NCI-H1092 (cell line): ENCODE measurements around the gene RDH16.
A peak's percentile ranks its signal among the peaks of the same experiment; 100 is the strongest.

ENCODE experiments used
- DNase-seq: peaks from one replicate; lab custom pipeline; 2025; lab: John Stamatoyannopoulos, UW

The RDH16 gene, protein sequence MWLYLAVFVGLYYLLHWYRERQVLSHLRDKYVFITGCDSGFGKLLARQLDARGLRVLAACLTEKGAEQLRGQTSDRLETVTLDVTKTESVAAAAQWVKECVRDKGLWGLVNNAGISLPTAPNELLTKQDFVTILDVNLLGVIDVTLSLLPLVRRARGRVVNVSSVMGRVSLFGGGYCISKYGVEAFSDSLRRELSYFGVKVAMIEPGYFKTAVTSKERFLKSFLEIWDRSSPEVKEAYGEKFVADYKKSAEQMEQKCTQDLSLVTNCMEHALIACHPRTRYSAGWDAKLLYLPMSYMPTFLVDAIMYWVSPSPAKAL

DNA sequence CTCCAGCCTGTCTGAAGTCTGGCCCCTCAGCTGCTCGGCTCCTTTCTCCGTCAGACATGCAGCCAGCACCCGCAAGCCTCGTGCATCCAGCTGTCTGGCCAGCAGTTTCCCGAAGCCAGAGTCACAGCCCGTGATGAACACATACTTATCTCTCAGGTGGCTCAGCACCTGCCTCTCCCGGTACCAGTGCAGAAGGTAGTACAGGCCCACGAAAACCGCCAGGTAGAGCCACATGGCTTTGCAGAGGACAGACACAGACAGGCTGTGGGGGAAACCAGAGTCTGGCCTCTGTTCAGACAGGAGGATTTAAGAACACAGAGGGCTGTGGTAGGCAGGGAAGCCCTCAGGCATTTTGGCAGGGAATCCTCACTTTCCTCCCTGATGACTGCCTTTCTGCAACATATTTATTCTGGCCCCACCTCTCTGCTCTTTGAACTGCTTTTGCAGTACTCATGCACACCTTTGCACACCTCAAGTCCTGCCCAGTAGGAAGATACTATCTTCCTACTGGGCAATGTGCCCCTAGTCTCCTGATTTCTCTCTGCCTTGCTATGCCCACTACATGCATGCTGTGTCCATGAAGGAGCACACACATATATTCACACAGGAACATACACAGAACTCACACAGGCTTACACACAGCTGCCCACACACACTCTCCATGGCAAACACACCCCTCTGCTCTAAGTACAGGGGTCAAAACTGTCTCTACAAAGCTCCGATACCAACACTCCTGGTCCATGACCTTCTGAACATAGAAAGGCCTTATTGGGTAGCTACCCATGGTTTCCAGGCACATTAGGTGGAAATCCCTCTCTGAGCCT lies at the start of gene RDH16:
Gene RDH16 (minus strand): TSS at position 380 of the 824 bp plus-strand sequence. CDS start 146 bp downstream, at position 234.
- no peak for DNase-seq

DNA sequence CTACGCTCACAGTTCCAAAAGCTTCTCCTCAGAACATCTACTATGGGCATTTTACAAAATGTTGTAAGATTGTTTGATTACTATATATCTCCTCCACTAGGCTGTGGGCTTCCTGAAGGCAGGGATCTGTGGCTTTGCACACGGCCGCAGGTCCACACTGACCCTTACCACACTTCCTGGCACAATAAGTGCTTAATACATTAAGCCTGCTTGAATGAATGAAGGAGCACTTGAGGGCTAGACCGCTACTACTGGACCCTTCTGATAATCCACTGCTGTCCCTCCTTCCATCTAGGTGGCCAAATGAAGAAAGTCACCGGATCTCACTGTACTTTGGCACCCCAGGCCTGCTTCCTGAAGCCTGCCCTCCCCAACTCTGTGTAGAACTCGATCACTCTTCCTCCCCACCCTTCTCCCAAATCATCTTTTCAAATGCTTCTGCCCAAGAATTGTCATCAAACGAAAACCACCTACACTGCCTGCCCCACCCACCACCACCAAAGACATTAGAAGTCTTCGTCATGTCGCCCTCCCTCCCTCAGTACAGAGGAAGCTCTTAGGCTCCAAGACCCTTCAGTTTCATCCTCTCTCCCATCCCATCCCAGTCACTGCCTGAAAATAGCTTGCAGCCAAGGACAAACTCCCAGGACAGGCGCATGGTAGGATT lies 49.5 kb upstream of the RDH16 start:
- no peak for DNase-seq

DNA sequence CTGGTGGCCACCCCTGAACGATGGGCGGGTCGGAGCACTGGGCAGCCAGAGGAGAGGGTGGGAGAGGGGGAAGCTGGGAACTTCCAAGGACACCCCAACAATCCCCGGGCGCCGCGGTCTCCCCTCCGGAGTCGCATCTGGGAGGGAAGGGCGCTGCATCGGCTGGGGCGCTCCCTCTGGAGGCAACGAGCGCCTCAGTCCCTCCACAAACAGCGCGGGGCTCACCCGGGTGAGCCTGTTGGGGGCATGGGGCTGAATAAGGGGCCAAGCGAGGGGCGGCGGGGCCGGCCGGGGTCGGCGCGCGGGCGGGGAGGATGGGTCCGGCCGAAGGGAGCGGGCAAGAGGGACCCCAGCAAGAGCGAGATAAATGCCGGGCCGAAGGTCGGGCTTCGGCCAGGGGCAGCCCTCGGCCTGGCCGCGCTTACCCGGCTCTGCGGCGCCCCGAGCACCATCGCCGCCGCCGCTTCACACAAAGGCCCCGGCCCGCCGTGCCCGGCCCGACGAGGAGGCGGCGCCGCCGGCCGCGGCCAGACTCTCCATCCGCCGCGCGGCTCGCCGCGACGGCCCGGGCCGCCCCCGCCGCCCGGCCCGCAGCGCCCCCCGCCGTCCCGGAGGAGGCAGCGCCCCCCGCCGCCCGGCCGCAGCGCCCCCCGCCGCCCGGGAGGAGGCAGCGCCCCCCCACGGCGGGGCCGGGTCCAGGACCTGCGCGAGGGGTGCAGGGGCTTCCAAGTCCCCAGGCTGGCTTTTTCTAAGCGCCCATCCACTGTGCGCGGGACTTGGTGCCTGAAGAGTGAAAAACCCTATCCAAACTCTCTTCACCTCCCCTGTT lies 48.8 kb upstream of the RDH16 start, which contains the start of gene ZBTB39:
Gene ZBTB39 (minus strand): TSS at position 567 of the 829 bp plus-strand sequence. CDS start 1,629 bp downstream, outside the sequence.
- peak; percentile 15 for DNase-seq

DNA sequence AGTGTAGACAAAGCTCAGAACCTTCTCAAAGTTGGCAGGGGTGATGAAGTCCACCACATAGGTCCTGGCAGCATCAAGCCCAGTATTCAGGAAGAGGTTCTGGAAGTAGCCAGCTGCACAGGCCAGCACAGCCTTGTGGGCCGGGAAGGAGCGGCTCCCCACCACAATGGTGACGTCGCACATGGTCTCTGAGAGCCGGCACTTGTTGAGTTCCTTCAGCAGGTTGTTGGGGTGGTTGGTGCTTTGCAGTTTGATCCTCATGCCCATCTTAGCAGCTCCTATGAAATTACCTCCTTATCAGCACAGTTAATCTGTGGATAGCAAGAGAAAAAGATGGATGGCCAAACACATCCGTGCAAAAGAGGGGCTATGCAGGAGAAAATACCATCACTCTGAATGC lies 47.2 kb upstream of the RDH16 start:
- DNase-seq = no peak

DNA sequence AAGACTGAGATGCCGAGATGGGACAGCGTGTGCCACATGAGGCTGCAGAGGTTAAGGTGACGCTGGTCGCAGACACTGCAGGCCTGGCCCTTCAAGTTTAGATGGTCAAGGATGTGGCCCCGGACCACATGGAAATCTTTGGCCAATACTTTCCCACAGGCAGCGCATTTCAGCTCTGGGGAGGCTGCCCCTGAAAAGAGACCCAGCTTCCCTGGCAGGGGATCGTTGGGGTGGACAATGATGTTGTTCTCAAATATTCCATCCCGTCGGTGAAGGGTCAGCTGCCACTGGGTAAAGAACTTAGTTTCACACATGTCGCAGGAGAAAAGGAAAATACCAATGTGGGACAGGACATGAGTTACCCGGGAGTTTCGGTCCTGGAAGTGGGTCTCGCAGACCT lies 46.0 kb upstream of the RDH16 start:
- DNase-seq = no peak

DNA sequence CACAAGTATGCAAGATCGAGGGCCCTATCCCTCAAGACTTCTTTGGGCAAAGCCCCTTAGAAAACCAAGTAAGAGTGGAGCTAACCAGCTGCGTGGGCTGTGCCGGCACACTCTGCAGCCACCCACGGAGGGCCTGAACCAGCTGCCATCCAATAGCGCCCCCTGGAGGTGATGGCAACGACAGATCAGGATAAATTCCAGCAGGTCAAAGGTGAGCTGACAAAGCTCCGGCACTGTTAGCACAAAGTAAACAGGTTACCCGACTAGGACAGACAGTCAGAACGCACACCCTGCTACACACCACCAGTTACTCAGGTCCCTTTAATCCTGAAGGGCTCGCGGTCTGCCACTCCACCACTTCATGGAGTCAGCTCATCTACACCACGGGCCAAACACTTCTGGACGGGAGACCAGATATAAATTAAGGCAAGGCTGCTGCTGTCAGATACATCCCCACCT lies 44.1 kb upstream of the RDH16 start:
- no peak for DNase-seq

DNA sequence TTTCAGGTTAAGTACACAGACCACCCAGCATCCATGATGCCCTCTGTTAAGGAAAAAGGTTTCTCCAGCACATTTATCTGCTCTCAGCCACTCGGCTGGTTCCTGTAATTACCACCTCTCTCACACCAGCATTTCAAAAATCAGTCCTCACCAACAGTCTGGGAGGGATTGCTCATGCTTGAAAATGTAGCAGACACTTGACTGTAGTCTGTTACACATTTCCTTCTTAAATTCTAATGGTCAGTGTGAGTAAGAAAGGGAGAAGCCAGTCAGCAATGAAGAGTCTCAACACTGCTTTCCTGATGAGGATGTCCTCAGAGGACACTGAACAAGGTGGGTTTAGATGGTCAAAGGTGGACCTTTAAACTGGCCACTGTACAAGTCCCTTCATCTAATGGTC lies 43.0 kb upstream of the RDH16 start:
- no peak for DNase-seq

DNA sequence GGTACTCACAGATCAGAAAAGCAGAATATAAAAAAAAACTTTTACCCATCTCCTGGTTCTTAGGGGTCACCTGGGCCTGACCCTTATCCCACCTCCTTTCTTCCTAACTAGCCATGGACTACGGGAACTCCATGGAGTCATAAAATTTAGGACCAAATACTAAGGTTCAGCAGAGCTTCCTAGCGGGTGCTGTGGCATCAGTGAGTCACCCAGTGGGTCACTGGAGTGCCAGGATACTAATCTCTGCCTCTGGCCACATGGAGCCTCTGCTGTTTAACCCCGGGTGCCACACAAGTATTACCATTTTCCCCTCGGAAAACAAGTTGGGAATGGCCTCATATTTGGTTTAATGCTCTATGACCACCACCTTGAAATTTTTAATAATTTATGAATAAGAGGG lies 42.0 kb upstream of the RDH16 start:
- DNase-seq = no peak

DNA sequence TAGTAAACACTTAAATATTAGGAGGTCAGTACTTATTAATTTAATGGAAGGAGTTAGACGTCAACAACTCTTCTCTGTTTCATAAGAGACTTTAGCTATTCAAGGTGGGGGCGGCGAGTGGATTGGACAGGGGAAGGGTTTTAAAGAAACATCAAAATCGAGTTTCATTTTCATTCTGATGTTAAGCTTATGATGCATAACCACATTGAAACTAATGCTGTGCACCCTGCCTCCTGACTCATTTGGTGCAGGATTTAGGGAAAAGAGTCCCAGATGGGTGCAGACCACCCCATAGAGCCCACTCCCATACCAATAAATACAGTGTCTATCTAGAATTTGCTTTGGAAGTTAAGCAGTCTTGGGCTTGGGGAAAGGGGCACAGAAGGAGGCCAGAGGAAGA lies 41.6 kb upstream of the RDH16 start:
- no peak for DNase-seq

DNA sequence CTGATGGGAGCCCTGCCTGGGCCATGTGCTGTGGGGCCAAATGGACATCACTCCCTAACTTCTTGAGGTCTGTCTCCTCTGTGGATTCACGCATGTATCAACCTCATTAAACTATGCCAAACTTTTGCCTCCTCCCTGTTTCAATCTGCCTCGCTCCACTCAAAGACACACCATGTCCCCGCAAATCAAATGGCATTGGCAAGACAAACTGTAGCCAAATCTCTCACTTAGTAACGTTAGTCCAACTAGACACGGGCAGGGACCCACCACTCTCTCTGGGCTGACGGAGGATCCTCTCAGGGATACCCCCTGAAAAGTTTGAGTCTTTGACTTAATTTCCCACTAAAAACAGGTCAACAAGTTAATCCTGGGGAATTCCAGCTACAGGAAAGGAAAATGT lies 40.9 kb upstream of the RDH16 start:
- DNase-seq = no peak

DNA sequence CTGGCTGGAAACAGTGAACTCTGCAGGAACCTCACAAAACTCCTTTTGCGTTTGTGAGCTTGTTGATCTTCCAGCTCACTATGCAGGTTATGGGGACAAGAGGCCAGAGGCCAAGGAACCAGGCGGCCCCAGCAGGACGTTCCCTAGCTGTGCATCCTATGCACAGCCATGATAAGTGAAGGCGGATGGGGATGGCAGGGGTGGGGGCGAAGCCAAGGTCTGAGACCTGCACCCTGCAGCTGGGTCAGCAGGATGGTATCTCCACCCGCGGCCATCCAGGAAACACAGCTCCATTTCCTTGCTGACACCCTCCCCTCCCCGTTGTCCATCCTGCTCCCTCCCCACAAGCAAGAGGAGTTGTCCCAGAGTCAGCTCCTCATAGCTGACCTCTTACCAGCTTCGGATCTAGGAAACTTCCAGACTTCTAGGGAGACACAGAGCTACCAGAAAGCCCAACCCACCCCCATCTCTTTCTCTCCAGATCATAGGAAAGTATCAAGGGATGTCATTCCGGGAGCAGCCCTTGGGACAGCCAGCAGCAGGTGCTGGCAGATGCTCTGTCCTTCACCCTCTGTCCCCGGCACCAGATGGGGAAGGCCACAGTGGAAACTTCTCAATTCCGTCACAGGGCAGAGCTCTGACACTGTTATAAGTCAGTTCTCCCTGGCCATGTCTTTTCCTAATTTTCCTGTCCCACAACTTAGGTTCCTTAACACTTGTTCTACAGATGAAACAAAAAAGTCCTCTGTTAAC lies 39.6 kb upstream of the RDH16 start:
- DNase-seq = no peak

DNA sequence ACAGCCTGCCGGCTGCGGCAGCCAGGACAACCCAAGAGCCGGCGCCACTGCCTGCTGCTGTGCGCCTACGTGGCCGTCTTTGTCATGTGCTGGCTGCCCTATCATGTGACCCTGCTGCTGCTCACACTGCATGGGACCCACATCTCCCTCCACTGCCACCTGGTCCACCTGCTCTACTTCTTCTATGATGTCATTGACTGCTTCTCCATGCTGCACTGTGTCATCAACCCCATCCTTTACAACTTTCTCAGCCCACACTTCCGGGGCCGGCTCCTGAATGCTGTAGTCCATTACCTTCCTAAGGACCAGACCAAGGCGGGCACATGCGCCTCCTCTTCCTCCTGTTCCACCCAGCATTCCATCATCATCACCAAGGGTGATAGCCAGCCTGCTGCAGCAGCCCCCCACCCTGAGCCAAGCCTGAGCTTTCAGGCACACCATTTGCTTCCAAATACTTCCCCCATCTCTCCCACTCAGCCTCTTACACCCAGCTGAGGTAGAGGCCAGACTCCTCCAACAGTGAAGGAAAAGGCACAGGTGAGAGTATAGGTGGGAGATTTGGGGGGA lies 38.6 kb upstream of the RDH16 start:
- DNase-seq = no peak

DNA sequence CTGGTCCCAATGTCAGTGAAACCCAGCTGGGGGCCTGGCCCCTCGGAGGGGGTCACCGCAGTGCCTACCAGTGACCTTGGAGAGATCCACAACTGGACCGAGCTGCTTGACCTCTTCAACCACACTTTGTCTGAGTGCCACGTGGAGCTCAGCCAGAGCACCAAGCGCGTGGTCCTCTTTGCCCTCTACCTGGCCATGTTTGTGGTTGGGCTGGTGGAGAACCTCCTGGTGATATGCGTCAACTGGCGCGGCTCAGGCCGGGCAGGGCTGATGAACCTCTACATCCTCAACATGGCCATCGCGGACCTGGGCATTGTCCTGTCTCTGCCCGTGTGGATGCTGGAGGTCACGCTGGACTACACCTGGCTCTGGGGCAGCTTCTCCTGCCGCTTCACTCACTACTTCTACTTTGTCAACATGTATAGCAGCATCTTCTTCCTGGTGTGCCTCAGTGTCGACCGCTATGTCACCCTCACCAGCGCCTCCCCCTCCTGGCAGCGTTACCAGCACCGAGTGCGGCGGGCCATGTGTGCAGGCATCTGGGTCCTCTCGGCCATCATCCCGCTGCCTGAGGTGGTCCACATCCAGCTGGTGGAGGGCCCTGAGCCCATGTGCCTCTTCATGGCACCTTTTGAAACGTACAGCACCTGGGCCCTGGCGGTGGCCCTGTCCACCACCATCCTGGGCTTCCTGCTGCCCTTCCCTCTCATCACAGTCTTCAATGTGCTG lies 38.0 kb upstream of the RDH16 start:
- no peak for DNase-seq

DNA sequence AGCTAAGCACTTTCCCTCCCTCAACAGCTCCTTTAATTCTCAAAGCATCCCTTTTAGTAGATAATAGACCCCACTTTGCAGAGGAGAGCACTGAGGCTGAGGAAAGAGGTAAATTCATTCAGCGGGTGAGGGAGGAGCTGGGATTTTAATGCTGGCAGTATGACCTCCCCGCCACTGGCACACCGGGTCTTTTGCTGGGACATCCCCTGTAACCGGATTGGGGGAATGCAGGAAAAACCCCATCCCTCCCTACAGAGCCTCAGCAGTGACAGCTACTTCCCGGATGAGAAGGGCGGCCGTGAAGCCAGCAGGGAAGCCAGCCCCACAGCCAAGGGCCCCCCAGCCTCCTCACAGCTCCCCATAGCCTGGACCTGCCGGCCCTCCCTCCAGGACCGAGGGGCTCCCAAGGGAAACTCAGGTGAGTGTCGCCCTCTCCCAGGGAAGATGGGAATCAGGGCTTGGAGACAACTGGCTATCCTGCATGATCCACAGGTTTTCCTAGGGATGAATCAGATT lies 36.9 kb upstream of the RDH16 start:
- DNase-seq = no peak

DNA sequence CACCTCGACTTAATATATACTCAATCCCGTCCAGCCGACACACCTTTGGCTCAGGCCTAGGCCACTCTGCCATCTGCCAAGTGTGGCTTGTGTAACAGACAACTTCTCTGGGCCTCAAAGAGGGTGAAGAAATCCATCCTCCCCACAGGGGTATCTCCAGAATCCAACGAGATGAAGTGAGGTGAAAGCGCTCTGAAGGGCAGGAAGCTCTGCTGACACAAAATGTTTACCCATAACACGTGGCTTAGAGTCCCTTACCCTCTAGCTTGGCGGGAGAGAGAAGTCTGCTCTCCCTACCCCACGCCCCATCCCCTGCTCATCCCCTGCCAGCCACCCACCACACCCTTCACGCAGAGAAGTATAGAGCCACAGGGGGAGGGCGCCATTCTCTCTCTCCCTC lies 35.9 kb upstream of the RDH16 start:
- no peak for DNase-seq

DNA sequence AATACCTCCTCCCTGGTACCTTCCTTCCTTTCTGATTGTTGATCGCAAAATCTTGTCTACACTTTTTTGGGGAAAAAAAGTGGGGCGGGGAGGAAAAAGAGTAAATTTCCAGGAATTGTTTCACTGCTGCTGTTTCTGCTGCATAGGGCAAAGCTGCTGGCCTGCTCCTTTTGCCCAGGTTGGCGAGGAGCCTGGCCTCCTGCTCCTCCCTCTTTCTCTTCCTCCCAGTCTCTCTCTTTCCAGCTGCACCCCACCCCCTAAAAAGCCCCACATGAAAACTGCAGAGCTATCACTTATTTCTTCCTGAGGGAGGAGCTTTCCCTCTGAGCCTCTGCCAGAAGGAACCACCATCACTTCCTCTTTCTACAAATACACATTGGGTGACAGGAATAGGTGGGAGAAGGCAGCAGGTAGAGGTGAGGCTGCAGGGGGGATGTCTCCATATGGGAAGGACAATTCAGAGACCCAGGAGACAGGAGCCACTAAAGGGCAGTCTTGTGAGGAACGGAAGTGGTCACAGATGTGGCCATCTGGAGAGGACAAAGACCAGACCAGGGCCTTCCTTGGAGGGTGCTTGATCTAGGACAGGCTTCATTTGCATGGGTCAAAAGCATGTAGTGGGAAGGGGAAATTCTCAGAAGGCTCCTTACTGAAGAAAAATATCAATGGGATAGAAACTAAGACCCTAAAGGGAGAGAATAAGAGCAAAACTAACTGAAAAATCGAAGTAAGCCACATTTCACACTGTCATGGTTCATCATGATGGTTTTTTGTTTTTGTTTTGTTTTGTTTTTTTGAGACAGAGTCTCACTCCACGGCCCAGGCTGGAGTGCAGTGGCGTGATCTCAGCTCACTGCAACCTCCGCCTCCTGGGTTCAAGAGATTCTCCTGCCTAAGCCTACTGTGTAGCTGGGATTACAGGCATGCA lies 34.2 kb upstream of the RDH16 start:
- DNase-seq = no peak

DNA sequence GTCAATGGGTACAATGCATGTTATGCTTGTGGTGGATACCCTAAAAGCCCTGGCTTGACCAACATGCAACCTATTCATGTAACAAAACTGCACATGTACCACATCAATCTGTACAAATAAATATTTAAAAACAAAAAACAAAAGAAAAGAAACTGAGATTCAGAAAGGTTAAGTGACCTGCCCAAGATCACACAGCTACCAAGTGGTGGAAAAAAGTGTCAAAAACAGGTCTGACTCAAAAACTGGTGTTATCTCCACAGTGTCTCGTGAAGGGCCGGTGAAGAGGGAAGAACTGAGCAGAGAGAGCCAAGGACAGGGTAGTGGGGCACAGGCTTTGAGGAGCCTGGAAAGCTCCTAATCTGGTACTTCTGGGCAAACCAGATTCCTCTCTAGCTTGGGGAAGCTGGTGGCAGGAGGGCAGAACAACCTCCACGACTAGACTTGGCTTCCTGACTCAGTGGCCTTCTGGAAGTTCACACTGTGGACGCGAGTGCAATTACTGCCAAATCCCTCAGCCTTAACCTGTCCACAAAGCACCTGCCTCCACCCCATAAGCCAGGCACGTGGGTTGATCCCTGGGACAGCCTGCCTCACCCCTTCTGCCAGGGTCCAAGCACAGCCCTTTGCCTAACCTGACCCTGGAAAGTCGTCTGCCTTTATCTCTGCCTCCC lies 33.4 kb upstream of the RDH16 start:
- no peak for DNase-seq
